H1 (cell line): ENCODE data around the gene KCTD19. TPM values are rescaled to one million over a fixed set of nuclear protein-coding genes. Genes with fewer than 3 reads are reported as not detected.
A peak's percentile ranks its signal among the peaks of the same experiment; 100 is the strongest.

Experiments used
- CTCF ChIA-PET: fragments of 300-600 bp; sonication (Branson Sonifier 250); formaldehyde crosslinking; loops from one replicate; lab custom pipeline; 2021; ENCODE audit not compliant: partially characterized antibody; lab: Charles Lee
- POLR2A ChIA-PET: fragments of 300-600 bp; sonication (Branson Sonifier 250); formaldehyde crosslinking; loops from one replicate; lab custom pipeline; 2021; ENCODE audit warnings: inconsistent platforms; ENCODE audit not compliant: partially characterized antibody; lab: Charles Lee
- DNase-seq, 2 experiments: peaks; one replicate each; pipeline versions ENCODE4 v3.0.0 to v3.0.0-alpha.2; 2010 to 2022; ENCODE audit warnings: low spot score in 2 of 2, low read depth in 1 of 2, mixed read lengths in 1 of 2
- FAIRE-seq: peaks from 2 replicates; lab custom pipeline; 2011; peaks lifted over from hg19 to GRCh38; lab: Jason Lieb, UNC
- H2AFZ ChIP-seq: 2 replicates; pipeline ENCODE4 v1.8.1; 2012; ENCODE audit warnings: low read length, inconsistent platforms
- H2AK5ac ChIP-seq: 2 replicates; pipeline ENCODE4 v1.6.1; 2013; ENCODE audit warnings: low read depth, low read length
- H2BK120ac ChIP-seq: replicated peaks from 2 replicates; pipeline ENCODE3; 2013; ENCODE audit warnings: low read depth, low read length, inconsistent platforms
- H2BK12ac ChIP-seq: 2 replicates; pipeline ENCODE4 v1.6.1; 2013; ENCODE audit warnings: low read depth, low read length
- H2BK15ac ChIP-seq: 2 replicates; pipeline ENCODE4 v1.6.1; 2013; ENCODE audit warnings: low read length
- H2BK20ac ChIP-seq: 2 replicates; pipeline ENCODE4 v1.6.1; 2013; ENCODE audit warnings: low read length
- H2BK5ac ChIP-seq: 2 replicates; pipeline ENCODE4 v1.6.1; 2013; ENCODE audit warnings: low read depth, low read length
- H3K14ac ChIP-seq: 2 replicates; pipeline ENCODE4 v1.6.1; 2013; ENCODE audit warnings: inconsistent platforms; ENCODE audit not compliant: insufficient read length
- H3K18ac ChIP-seq: 2 replicates; pipeline ENCODE4 v1.6.1; 2013; ENCODE audit warnings: low read length; ENCODE audit errors: extremely low read depth
- H3K23ac ChIP-seq: 2 replicates; pipeline ENCODE4 v1.6.1; 2013; ENCODE audit warnings: inconsistent platforms; ENCODE audit not compliant: insufficient read length
- H3K23me2 ChIP-seq: 2 replicates; pipeline ENCODE4 v1.6.1; 2013; ENCODE audit warnings: low read depth, low read length
- H3K27ac ChIP-seq: 2 replicates; pipeline ENCODE4 v1.6.1; 2011; ENCODE audit warnings: low read depth, low read length, inconsistent platforms
- H3K27me3 ChIP-seq, 4 experiments: replicated peaks in 1 of 4; 1 replicate in 1 of 4; 2 replicates in 3 of 4; pipeline versions ENCODE4 v1.6.1 to v1.8.1; 2011 to 2013; ENCODE audit warnings: low read length in 3 of 4, mild to moderate bottlenecking in 3 of 4, inconsistent platforms in 2 of 4, mixed read lengths in 2 of 4, moderate library complexity in 1 of 4; ENCODE audit not compliant: control insufficient read depth in 3 of 4, insufficient read depth in 3 of 4; ENCODE audit errors: extremely low read depth in 1 of 4
- H3K36me3 ChIP-seq, 4 experiments: 2 replicates each; pipeline versions ENCODE4 v1.6.1 to v1.8.1; 2011 to 2013; ENCODE audit warnings: mild to moderate bottlenecking in 4 of 4, low read length in 3 of 4, moderate library complexity in 2 of 4, control low read depth in 1 of 4, inconsistent platforms in 1 of 4; ENCODE audit not compliant: insufficient read depth in 4 of 4, control insufficient read depth in 2 of 4
- H3K4ac ChIP-seq: replicated peaks from 2 replicates; pipeline ENCODE3; 2013; ENCODE audit warnings: low read length, low read depth, mixed read lengths, inconsistent platforms; ENCODE audit not compliant: insufficient read length
- H3K4me1 ChIP-seq, 4 experiments: replicated peaks in 1 of 4; 1 replicate in 1 of 4; 2 replicates in 3 of 4; pipeline versions ENCODE4 v1.6.1 to v1.8.1; 2011 to 2013; ENCODE audit warnings: low read length in 3 of 4, inconsistent platforms in 2 of 4, mixed read lengths in 1 of 4; ENCODE audit not compliant: insufficient read depth in 4 of 4, control insufficient read depth in 3 of 4
- H3K4me2 ChIP-seq, 2 experiments: 2 replicates each; pipeline versions ENCODE4 v1.6.1 to v1.8.1; 2011 to 2013; ENCODE audit warnings: low read depth in 2 of 2, low read length in 2 of 2, control low read depth in 1 of 2, inconsistent platforms in 1 of 2, mild to moderate bottlenecking in 1 of 2; ENCODE audit not compliant: insufficient read depth in 1 of 2
- H3K4me3 ChIP-seq, 4 experiments: fragments of 200-600, 300-600 bp in 1 of 4; sonication (generic), shearing (Covaris generic), sonication (Bioruptor Twin) in 1 of 4; 2 replicates each; pipeline versions ENCODE4 v1.5.1 to v1.8.1; 2011 to 2016; ENCODE audit warnings: low read length in 4 of 4, low read depth in 3 of 4, control low read depth in 2 of 4, inconsistent platforms in 2 of 4, mild to moderate bottlenecking in 2 of 4, mixed read lengths in 1 of 4, moderate library complexity in 1 of 4; ENCODE audit not compliant: insufficient read depth in 2 of 4; ENCODE audit errors: extremely low read depth in 1 of 4
- H3K56ac ChIP-seq: replicated peaks from 2 replicates; pipeline ENCODE3; 2013; ENCODE audit warnings: low read depth, mild to moderate bottlenecking, mixed read lengths, low read length, inconsistent platforms; ENCODE audit not compliant: insufficient read length
- H3K79me1 ChIP-seq: 2 replicates; pipeline ENCODE4 v1.6.1; 2013; ENCODE audit warnings: low read depth, low read length, control low read depth
- H3K79me2 ChIP-seq, 2 experiments: 2 replicates each; pipeline versions ENCODE4 v1.6.1 to v1.8.1; 2012 to 2013; ENCODE audit warnings: low read length in 2 of 2, mild to moderate bottlenecking in 2 of 2, inconsistent platforms in 1 of 2; ENCODE audit not compliant: insufficient read depth in 2 of 2, control insufficient read depth in 1 of 2
- H3K9ac ChIP-seq, 4 experiments: replicated peaks in 1 of 4; 1 replicate in 1 of 4; 2 replicates in 3 of 4; pipeline versions ENCODE4 v1.6.1 to v1.8.1; 2011 to 2013; ENCODE audit warnings: low read depth in 3 of 4, low read length in 3 of 4, control low read depth in 2 of 4, mild to moderate bottlenecking in 2 of 4, moderate library complexity in 2 of 4, inconsistent platforms in 1 of 4; ENCODE audit errors: extremely low read depth in 1 of 4
- H3K9me3 ChIP-seq, 2 experiments: 2 replicates each; pipeline versions ENCODE4 v1.6.1 to v1.8.1; 2012 to 2013; ENCODE audit warnings: mild to moderate bottlenecking in 2 of 2, moderate library complexity in 2 of 2, control low read depth in 1 of 2, inconsistent platforms in 1 of 2, low read depth in 1 of 2, low read length in 1 of 2, mixed read lengths in 1 of 2; ENCODE audit not compliant: insufficient read depth in 2 of 2
- H4K20me1 ChIP-seq, 2 experiments: replicated peaks in 1 of 2; 2 replicates each; pipeline versions ENCODE3 to v1.8.1; 2011 to 2013; ENCODE audit warnings: inconsistent platforms in 2 of 2, low read length in 2 of 2, mild to moderate bottlenecking in 1 of 2; ENCODE audit not compliant: insufficient read depth in 2 of 2, control insufficient read depth in 1 of 2
- H4K5ac ChIP-seq: 2 replicates; pipeline ENCODE4 v1.6.1; 2013; ENCODE audit warnings: low read length, low read depth, mixed read lengths, inconsistent platforms; ENCODE audit not compliant: insufficient read length
- H4K8ac ChIP-seq: 2 replicates; pipeline ENCODE4 v1.8.0; 2013; ENCODE audit warnings: mild to moderate bottlenecking, moderate library complexity, low read length, inconsistent platforms; ENCODE audit not compliant: insufficient read depth; ENCODE audit errors: extremely low read depth
- H4K91ac ChIP-seq: replicated peaks from 2 replicates; pipeline ENCODE3; 2013; ENCODE audit warnings: low read length, mixed read lengths, inconsistent platforms; ENCODE audit not compliant: insufficient read length
- ATF3 ChIP-seq: IDR thresholded peaks from 2 replicates; pipeline ENCODE4 v1.6.1; 2011; ENCODE audit warnings: low read depth, mild to moderate bottlenecking, low read length; ENCODE audit not compliant: insufficient read depth
- E2F6 ChIP-seq: IDR thresholded peaks from 2 replicates; pipeline ENCODE4 v1.6.1; 2012; ENCODE audit warnings: inconsistent platforms
- TAF1 ChIP-seq: IDR thresholded peaks from 2 replicates; pipeline ENCODE4 v1.6.1; 2011; ENCODE audit warnings: mild to moderate bottlenecking, low read depth, low read length
- USF2 ChIP-seq: IDR thresholded peaks from 2 replicates; pipeline ENCODE4 v1.6.1; 2011; ENCODE audit warnings: low read length, improper control_type of control experiment
- WGBS, 2 experiments: shearing (Covaris generic) in 1 of 2; methylation state at CpG; one replicate each; pipeline versions ENCODE4 v1.1.6 to v1.1.7; 2013 to 2015; ENCODE audit warnings: low lambda C conversion rate in 2 of 2, mixed read lengths in 2 of 2, inconsistent platforms in 1 of 2, low coverage in 1 of 2, missing lambda C conversion rate in 1 of 2; ENCODE audit not compliant: insufficient replicate concordance in 2 of 2, insufficient coverage in 1 of 2, insufficient read length in 1 of 2; ENCODE audit errors: extremely low coverage in 1 of 2, missing lambda C conversion rate in 1 of 2; 5-methylcytosine and 5-hydroxymethylcytosine counted together
- polyA plus RNA-seq, 7 experiments: library from polyadenylated mRNA; depleted of rRNA in 3 of 7; stranded (reverse) in 5 of 7; unstranded in 2 of 7; fragments of >200 nt in 5 of 7; fragments of 200-250 nt in 2 of 7; gene quantifications; 1 replicate in 5 of 7; 2 replicates in 1 of 7; 4 replicates in 1 of 7; pipeline versions ENCODE4 v1.2.1 to v1.2.3, GENCODE V29; 2011 to 2013; ENCODE audit warnings: missing spikeins in 2 of 7, mixed read lengths in 2 of 7
- total RNA-seq: library from RNA; stranded (reverse); fragmentation: NEBNext Ultra II Directional; extraction: Animal tissue kit (Norgen Biotek cat#: 25700); gene quantifications from 2 replicates; pipeline ENCODE4 v1.2.1, GENCODE V29; 2021

Gene KCTD19
- total and polyA plus RNA-seq, 2 of the 8 experiments (the other 6 are each of a cell fraction or from before 2014, with no cell fraction given) = 0.06 to 0.24 TPM

GRCh38 chr16:67245674-67246080 is 80.9 kb downstream of the KCTD19 start:
- H4K20me1 ChIP-seq = no peaks in the 10 kb centered on the region
- H3K9ac ChIP-seq = peak overlapping the region in 3 of 4 experiments; percentile 52 to 56 (median 55); a peak in 5 of 7 replicates
- no peak overlapping the region for H2BK20ac ChIP-seq
- no peak overlapping the region; the same call in 1 of the 2 replicates for H2BK12ac ChIP-seq
- H3K14ac ChIP-seq = no peak overlapping the region
- no peak overlapping the region for H2BK15ac ChIP-seq
- 23% methylated on average over 7 of the region's 8 CpGs; no CpG with 5 or more reads in 1 of the 2 experiments for WGBS, 2 experiments
- peaks cover 12% of the 10 kb centered on the region; the same call in 1 of the 2 replicates for H3K23me2 ChIP-seq
- no peak overlapping the region for H2AK5ac ChIP-seq
- H2BK5ac ChIP-seq = peak overlapping the region; percentile 96
- H4K5ac ChIP-seq = peak overlapping the region; percentile 82
- peak overlapping the region; percentile 85 for H3K27ac ChIP-seq
- peaks cover 16% of the 10 kb centered on the region for H3K79me1 ChIP-seq
- H3K4ac ChIP-seq = peak overlapping the region; percentile 47
- POLR2A ChIA-PET = interaction anchor here (0.7 to 6.8 kb wide), 13 partner anchors 11 to 180 kb away, joined by 3 to 111 read pairs (median 4); partner anchors contain the start of genes ELMO3, EXOC3L1 and TMEM208
- H3K4me3 ChIP-seq = peak overlapping the region; percentile 67 to 87 (median 70)
- no peak overlapping the region for H3K56ac ChIP-seq
- FAIRE-seq (no peak), DNase-seq (no peak)
- peaks cover 0 to 21% (median 13%) of the 10 kb centered on the region in 4 experiments; a peak in 5 of 7 replicates for H3K27me3 ChIP-seq
- H3K18ac ChIP-seq = peak overlapping the region; percentile 89
- CTCF ChIA-PET = interaction anchor here (0.6 to 2.0 kb wide), 19 partner anchors 10 to 181 kb away, joined by 3 to 12 read pairs (median 4); partner anchors contain the start of genes B3GNT9, ELMO3 and TMEM208
- no peak overlapping the region for H2AFZ ChIP-seq
- peaks cover 0 to 21% of the 10 kb centered on the region in 2 experiments; a peak in 2 of 4 replicates for H3K79me2 ChIP-seq
- no peaks in the 10 kb centered on the region for H3K9me3 ChIP-seq
- no peak overlapping the region for H3K23ac ChIP-seq
- peak overlapping the region; percentile 75 for H4K8ac ChIP-seq
- peak overlapping the region; percentile 92 to 95 for H3K4me2 ChIP-seq
- TF ChIP-seq TAF1 = peak; percentile 30; the same call in 1 of the 2 replicates
- peak; percentile 52; the same call in 1 of the 2 replicates for TF ChIP-seq ATF3
- TF ChIP-seq E2F6 = no peak
- TF ChIP-seq USF2 = peak; percentile 72
- H2BK120ac ChIP-seq = no peak overlapping the region
- peak overlapping the region; percentile 85 for H4K91ac ChIP-seq
- no peaks in the 10 kb centered on the region for H3K36me3 ChIP-seq
- H3K4me1 ChIP-seq = peaks cover 16 to 37% (median 17%) of the 10 kb centered on the region in 4 experiments
